GM13977 (cell line): Measurements from ENCODE around the gene CACNG7.

Source experiments
- DNase-seq: peaks from one replicate; pipeline ENCODE4 v3.0.0; 2012; ENCODE audit warnings: low spot score
- in situ Hi-C: fragments of 300-500 bp; cut with MboI; formaldehyde crosslinking; loops from one replicate; pipeline ENCODE4 v1.12.0; 2022; ENCODE audit warnings: low sequenced_read_pairs, low pct_unique_long_range_greater_than_20kb, mixed read lengths, inconsistent platforms; ENCODE audit not compliant: unreplicated experiment
- TF ChIP-seq, protein P1 (sequence below): IDR thresholded peaks from 2 replicates; pipeline ENCODE4 v1.5.1; 2012; ENCODE audit warnings: mild to moderate bottlenecking, control low read depth; ENCODE audit not compliant: insufficient read depth; ENCODE audit errors: extremely low read depth, missing control alignments

CACNG7 gene

DNA sequence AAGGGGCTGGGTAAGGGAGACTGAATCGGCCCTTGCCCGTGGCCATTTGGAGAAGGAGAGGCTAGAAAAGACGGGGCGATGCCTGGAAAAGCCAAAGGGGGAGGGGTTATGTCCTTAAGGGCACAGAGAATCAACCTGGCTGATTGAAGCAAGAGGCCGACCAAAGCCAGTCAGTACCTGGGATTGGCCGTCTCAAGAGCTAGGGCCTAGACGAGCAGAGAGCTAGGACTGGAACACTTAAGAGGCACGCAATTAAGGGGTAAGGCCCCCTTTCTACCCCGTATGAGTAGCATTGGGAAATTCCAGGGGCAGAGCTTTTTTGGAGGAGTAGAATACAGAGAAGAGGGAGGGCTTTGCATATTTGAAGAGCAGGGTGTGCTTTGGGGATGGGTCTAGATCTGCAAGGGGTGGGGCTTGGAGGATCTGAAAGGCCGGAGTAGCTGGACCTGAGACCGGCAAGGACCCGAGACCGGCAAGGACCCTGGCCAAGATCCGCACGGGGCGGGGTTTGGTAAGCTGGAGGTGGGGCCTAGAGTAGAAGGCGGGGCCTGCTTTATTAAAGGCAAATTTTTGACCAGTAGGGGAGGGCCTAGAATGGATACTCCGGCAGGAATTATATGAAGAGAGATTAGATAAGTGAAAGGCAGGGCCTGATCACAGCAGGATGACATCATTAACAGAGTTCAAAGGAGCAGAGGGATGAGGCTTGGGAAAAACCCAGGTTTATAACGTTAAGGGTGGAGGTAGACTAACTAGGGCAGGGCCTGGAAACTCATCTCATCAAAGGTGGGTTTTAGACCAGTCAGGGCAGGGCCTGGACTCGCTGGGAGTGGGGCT lies 71.7 kb downstream of the CACNG7 start:
- TF ChIP-seq, protein P1, sequence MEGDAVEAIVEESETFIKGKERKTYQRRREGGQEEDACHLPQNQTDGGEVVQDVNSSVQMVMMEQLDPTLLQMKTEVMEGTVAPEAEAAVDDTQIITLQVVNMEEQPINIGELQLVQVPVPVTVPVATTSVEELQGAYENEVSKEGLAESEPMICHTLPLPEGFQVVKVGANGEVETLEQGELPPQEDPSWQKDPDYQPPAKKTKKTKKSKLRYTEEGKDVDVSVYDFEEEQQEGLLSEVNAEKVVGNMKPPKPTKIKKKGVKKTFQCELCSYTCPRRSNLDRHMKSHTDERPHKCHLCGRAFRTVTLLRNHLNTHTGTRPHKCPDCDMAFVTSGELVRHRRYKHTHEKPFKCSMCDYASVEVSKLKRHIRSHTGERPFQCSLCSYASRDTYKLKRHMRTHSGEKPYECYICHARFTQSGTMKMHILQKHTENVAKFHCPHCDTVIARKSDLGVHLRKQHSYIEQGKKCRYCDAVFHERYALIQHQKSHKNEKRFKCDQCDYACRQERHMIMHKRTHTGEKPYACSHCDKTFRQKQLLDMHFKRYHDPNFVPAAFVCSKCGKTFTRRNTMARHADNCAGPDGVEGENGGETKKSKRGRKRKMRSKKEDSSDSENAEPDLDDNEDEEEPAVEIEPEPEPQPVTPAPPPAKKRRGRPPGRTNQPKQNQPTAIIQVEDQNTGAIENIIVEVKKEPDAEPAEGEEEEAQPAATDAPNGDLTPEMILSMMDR = no peak
- no peak for DNase-seq
- in situ Hi-C loops = no loop called here

DNA sequence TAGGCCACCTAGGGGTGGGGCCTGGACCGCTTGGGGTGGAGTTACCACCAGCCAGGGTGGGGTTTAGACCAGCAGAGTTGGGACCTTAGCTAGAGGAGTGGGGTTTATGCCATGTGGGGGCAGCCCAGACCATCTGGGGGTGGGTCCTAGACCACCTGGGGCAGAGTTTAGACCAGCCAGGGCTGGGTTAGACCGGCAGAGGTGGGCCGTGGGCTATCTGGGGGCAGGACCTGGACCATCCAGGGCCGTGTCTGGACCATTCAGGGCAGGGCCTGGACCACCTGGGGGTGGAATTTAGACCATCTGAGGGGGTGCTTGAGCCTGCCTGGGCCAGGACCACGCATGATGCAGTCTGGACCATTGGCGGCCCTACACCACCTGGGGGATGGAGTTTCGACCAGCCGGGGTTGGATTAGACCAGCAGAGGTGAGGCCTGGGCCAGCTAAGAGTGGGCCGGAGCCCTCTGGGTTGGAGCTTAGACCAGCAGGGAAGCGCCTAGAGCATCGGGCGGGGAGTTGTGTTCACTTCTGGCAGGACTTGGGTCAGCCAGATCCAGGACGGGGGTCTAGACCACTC lies 72.4 kb downstream of the CACNG7 start:
- in situ Hi-C loops = no loop called here
- no peak for DNase-seq
- TF ChIP-seq, protein P1 = no peak

DNA sequence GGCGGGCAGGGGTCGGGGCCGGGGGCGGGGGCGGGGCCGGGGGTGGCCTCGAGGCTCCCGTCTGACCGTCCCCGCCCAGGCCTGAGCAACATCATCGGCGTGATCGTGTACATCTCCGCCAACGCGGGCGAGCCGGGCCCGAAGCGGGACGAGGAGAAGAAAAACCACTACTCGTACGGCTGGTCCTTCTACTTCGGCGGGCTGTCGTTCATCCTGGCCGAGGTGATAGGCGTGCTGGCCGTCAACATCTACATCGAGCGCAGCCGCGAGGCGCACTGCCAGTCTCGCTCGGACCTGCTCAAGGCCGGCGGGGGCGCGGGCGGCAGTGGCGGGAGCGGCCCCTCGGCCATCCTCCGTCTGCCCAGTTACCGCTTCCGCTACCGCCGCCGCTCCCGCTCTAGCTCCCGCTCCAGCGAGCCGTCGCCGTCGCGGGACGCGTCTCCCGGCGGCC lies 72.9 kb downstream of the CACNG7 start:
- DNase-seq = no peak
- in situ Hi-C loops = no loop called here
- TF ChIP-seq, protein P1 = no peak

DNA sequence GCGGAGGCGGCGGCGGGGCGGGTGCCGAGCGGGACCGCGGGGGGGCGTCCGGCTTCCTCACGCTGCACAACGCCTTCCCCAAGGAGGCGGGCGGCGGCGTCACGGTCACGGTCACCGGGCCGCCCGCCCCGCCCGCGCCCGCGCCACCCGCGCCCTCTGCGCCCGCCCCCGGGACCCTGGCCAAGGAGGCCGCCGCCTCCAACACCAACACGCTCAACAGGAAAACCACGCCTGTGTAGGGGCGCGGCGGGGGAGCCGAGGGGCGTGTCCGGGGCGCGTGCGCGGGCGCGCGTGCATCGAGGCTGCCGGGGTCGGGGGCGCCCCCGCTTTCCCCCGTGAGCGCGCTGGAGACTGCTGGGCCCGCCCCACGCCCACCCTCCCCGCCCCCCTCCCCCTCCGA lies 73.5 kb downstream of the CACNG7 start:
- TF ChIP-seq, protein P1 = no peak
- in situ Hi-C loops = no loop called here
- no peak for DNase-seq

DNA sequence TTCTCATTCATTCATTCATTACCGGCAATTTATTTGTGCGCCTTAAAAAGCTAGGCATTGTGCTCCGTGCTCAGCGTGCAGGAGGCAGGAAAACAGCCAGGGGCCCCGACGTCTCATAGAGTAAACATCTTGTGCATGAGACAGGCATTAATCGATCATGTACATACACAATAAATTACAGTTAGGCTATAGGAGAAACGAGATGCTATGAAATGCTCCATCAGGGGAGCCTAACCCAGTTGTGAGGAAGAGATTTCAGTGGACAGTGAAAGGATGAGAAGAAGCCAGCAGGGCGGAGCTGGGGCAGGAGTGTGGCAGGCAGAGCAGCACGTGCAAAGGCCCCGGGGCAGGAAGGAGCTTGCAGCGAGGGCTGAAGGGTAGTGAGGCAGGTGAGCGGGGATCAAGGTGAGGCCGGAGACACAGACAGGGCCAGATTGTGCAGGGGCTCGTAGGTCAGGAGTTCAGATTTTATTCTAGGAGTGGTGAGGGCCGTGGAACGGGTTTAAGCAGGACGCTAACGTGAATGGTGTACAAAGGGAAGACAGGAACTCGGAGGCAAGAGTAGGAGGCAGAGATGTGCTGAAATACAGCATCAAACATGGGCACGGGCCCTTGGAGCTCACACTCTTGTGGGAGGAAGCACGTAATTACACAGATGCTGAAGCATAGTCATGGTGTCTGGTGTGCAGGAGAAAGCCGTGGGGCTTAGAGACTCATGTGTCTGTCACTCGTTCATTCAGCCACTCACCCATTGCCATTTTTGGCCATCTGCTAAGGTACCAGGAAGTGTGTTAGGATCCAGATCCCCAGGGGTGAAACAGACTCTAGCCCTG lies 74.6 kb downstream of the CACNG7 start:
- in situ Hi-C loops = no loop called here
- no peak for DNase-seq
- TF ChIP-seq, protein P1 = no peak

DNA sequence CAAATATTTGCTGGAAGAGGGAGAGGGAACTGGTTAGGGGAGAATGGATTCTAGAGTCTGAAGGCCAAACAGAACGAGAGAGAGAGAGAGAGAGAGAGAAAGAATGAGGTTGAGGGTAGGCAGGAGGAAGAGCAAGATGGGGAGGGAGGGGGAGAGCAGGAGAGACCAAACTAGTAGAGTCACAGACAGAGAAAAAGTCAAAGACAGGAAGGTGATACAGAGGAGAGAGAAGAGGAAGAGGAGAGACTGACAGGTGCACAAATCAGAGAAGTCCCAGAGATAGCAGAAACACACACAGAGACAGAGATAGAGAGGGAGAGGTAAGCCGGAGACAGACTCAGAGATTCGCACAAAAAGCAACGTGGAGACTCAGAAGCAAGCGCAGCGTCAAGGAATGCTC lies 76.8 kb downstream of the CACNG7 start:
- in situ Hi-C loops = no loop called here

More for the DNA sequence above, 76.8 kb downstream of the CACNG7 start:
- TF ChIP-seq, protein P1 = no peak
- DNase-seq = no peak
